ENCODE results near the gene ADAT3.

The ADAT3 gene

DNA sequence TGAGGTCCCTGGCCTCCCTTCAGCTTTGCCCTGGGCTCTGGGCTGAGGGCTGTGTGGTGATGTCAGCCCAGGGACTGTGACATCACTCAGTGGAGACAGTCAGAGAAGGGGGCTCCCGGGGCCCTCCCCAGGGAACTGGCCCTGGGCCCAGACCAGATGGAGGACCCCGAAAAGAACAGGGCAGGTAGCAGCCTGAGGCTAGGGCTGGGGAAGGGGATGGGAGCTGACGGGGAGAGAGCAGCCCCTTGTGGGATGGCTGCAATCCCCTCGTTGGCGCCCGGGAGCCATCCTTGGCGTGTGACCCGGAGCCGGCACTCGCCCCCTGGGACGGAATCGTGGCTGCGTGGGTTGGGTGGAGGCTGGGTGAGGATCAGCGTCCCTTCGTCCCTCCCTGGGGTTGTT is 49.3 kb downstream of the ADAT3 start:
- TF ChIP-seq, protein P1, sequence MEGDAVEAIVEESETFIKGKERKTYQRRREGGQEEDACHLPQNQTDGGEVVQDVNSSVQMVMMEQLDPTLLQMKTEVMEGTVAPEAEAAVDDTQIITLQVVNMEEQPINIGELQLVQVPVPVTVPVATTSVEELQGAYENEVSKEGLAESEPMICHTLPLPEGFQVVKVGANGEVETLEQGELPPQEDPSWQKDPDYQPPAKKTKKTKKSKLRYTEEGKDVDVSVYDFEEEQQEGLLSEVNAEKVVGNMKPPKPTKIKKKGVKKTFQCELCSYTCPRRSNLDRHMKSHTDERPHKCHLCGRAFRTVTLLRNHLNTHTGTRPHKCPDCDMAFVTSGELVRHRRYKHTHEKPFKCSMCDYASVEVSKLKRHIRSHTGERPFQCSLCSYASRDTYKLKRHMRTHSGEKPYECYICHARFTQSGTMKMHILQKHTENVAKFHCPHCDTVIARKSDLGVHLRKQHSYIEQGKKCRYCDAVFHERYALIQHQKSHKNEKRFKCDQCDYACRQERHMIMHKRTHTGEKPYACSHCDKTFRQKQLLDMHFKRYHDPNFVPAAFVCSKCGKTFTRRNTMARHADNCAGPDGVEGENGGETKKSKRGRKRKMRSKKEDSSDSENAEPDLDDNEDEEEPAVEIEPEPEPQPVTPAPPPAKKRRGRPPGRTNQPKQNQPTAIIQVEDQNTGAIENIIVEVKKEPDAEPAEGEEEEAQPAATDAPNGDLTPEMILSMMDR (IDR thresholded peaks at IDR 0.05), result no peak
- Histone ChIP-seq H3K36me3 (peaks cover 50% of the 10 kb centered on the region), H3K4me3 (ENCODE audit: low read depth in 1 of 2, low read length in 1 of 2) (no peak overlapping the region), H3K4me1 (ENCODE audit: control insufficient read depth in 1 of 2, insufficient read depth in 1 of 2, low read depth in 1 of 2, low read length in 1 of 2) (peaks cover 3 to 7% of the 10 kb centered on the region in 2 experiments), H3K27me3 (no peaks in the 10 kb centered on the region), H3K9me3 (no peaks in the 10 kb centered on the region), H3K27ac (no peak overlapping the region)

DNA sequence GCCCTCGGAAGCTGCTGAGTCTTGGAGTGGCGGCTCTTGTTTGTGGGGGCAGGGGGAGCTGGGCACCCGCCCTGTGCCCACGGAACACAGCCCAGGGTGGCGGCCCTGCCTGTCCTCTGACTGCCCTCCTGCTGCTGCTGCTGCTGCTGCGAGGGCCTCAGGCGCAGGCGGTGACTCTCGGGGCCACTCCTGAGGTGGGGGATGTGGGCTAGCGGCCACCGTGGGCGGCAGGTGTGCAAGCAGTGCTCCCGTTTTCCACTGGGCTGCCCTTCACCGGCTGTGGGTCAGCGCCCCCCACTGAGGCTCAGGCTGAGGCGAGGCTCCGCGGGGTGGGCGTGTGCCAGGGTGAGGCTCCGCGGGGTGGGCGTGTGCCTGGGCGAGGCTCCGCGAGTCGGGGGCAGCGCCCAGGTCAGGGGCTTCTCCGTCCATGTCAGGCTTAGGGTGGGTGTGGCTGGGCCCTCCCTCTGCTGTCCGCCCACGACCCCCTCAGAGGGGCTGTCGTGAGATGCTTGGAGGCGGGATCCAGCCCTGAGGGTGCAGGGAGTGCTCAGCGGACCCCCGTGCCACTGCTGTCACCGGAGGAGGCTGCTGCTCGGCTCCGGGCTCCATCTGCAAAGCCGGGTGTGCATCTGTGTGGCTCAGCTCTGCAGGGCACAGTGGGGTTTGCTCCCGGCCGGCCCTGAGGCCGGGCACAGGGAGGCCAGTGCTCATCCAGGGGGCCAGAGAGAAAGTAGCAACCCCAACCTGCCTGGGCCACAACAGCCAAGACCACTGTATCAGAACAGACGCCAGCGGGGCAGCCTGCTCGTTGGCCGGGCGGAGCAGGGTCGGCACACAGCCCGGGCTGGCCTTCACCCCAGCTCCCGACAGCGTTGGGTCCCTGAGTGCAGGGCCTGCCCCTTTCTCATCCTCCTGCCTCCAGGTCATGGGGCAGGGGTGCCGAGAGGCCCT is 50.2 kb downstream of the ADAT3 start:
- Histone ChIP-seq H3K4me1 (ENCODE audit: control insufficient read depth in 1 of 2, insufficient read depth in 1 of 2, low read depth in 1 of 2, low read length in 1 of 2) (peaks cover 3 to 7% of the 10 kb centered on the region in 2 experiments), H3K36me3 (peaks cover 50% of the 10 kb centered on the region)
- TF ChIP-seq, protein P1 (IDR thresholded peaks at IDR 0.05), result no peak

DNA sequence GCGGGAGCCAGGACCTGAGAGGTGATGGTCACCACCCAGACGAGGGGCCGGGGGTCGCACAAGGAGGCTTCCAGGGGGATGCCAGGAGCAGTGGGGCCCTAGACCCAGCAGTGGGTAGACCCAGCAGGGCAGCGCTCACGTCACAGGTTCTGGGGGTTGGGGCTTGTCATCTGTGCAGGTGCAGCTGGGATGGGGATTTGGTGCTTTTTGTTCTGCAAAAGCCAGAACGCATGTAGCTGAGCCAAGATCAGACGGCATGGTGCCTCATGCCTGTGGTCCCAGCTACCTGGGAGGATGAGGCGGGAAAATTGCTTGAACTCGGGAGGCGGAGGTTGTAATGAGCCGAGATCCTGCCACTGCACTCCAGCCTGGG is 50.9 kb downstream of the ADAT3 start:
- H3K27me3 ChIP-seq, result no peaks in the 10 kb centered on the region
- TF ChIP-seq, protein P1 (IDR thresholded peaks at IDR 0.05), result no peak
- peaks cover 55% of the 10 kb centered on the region for H3K36me3 ChIP-seq
- H3K4me1 ChIP-seq (ENCODE audit: control insufficient read depth in 1 of 2, insufficient read depth in 1 of 2, low read depth in 1 of 2, low read length in 1 of 2), result peaks cover 3 to 7% of the 10 kb centered on the region in 2 experiments
- no peak overlapping the region for H3K4me3 ChIP-seq (ENCODE audit: low read depth in 1 of 2, low read length in 1 of 2)
- H3K27ac ChIP-seq, result no peak overlapping the region
- no peaks in the 10 kb centered on the region for H3K9me3 ChIP-seq

More for the DNA sequence above, 50.2 kb downstream of the ADAT3 start:
- no peak overlapping the region for H3K27ac ChIP-seq
- H3K9me3 ChIP-seq, result no peaks in the 10 kb centered on the region
- no peak overlapping the region for H3K4me3 ChIP-seq (ENCODE audit: low read depth in 1 of 2, low read length in 1 of 2)
- no peaks in the 10 kb centered on the region for H3K27me3 ChIP-seq

DNA sequence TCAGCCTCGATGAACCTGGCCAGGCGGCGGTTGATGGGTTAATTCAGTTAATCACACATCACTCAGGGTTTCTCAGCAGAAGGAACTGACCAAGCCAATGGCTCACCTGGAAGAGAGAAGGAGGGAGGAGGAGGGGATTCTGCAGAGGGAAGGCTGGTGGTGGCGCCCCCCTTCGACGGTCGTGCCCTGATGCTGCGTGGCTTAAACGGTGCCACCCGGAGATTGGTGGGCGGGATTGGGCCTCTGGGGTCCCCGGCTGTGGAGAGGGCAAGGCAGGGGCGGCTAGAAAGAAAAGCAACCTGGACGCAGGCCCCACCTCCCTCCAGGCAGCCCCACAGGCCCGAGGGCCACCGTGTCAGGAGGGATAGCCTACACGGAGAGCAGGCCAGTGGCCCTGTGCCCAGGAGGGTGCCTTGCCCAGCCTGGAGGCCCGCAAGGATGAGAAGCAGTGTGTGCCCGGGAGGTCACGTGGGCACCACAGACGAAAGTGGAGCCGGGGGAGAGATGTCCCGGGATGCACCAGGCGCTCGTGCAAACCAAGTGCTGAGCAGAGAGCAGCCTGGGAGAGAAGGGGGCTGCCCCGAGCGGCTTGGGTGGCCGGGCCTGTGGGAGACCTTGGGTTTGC is 51.8 kb downstream of the ADAT3 start:
- Histone ChIP-seq H3K4me1 (ENCODE audit: control insufficient read depth in 1 of 2, insufficient read depth in 1 of 2, low read depth in 1 of 2, low read length in 1 of 2) (peaks cover under 1 to 1% of the 10 kb centered on the region in 2 experiments), H3K36me3 (peaks cover 52% of the 10 kb centered on the region), H3K27me3 (no peaks in the 10 kb centered on the region), H3K27ac (no peak overlapping the region), H3K4me3 (ENCODE audit: low read depth in 1 of 2, low read length in 1 of 2) (no peak overlapping the region), H3K9me3 (no peaks in the 10 kb centered on the region)
- TF ChIP-seq, protein P1 (IDR thresholded peaks at IDR 0.05), result no peak

DNA sequence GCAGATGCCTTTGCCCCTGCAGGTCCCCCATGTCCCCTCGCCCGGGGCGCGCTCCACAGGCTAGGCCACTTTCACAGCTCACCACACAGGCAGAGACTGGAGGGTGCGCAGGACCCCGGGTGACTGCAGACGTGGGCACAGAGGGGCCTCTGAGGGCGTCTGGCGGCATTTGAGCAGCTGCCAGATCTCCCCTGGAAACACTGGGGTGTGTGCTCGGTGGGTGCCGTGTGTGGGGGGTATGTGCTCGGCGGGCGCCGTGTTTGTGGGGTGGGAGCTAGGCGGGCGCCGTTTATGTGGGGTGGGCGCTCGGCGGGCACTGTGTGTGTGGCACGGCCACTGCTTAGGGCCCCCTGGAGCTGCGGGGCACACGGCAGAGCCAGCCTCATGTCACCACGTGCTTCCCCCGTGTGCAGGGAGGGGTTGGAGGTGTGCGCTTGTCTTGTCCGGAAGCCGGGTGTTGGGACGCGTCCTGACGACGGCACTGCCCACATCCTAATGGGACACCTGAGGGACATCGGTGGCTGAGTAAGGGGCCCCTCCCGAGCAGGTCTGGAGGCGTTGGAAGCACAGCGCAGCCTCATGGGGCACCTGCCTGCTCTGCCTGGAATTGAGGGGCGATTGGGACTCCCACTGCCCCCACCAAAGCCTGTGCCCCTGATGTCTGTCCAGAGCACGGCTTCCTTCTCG is 52.5 kb downstream of the ADAT3 start:
- Histone ChIP-seq H3K36me3 (peaks cover 48% of the 10 kb centered on the region), H3K27ac (no peak overlapping the region), H3K4me3 (ENCODE audit: low read depth in 1 of 2, low read length in 1 of 2) (no peak overlapping the region), H3K27me3 (no peaks in the 10 kb centered on the region), H3K9me3 (no peaks in the 10 kb centered on the region), H3K4me1 (ENCODE audit: control insufficient read depth in 1 of 2, insufficient read depth in 1 of 2, low read depth in 1 of 2, low read length in 1 of 2) (no peaks in the 10 kb centered on the region)
- TF ChIP-seq, protein P1 (IDR thresholded peaks at IDR 0.05), result no peak
